Hepatocyte (in vitro differentiated cells): Measurements from ENCODE around the gene STEAP4. TPM values are rescaled to one million over a fixed set of nuclear protein-coding genes. Genes with fewer than 3 reads are reported as not detected.

ENCODE experiments used
- DNase-seq: peaks from one replicate; pipeline ENCODE4 v3.0.0-alpha.2; 2016; ENCODE audit warnings: low spot score
- H2AFZ ChIP-seq: fragments of 200-600 bp; sonication (generic); 2 replicates; pipeline ENCODE4 v1.6.0; 2016; ENCODE audit warnings: antibody characterized with exemption, mild to moderate bottlenecking
- H3K27ac ChIP-seq: fragments of 200-600 bp; sonication (generic); 2 replicates; pipeline ENCODE4 v1.5.1; 2016; ENCODE audit warnings: mild to moderate bottlenecking
- H3K27me3 ChIP-seq: fragments of 200-600 bp; sonication (generic); 2 replicates; pipeline ENCODE4 v1.6.1; 2016
- H3K36me3 ChIP-seq: fragments of 200-600 bp; sonication (generic); replicated peaks from 2 replicates; pipeline ENCODE4 v1.5.1; 2016; ENCODE audit warnings: low read depth; ENCODE audit not compliant: insufficient read depth
- H3K4me1 ChIP-seq: fragments of 200-600 bp; sonication (generic); 2 replicates; pipeline ENCODE4 v1.5.1; 2016; ENCODE audit warnings: mild to moderate bottlenecking, moderate library complexity; ENCODE audit not compliant: insufficient read depth
- H3K4me2 ChIP-seq: fragments of 200-600 bp; sonication (generic); 2 replicates; pipeline ENCODE4 v1.6.0; 2016
- H3K4me3 ChIP-seq: fragments of 200-600 bp; sonication (generic); 2 replicates; pipeline ENCODE4 v1.5.1; 2016; ENCODE audit warnings: mild to moderate bottlenecking
- H3K79me2 ChIP-seq: fragments of 200-600 bp; sonication (generic); 2 replicates; pipeline ENCODE4 v1.6.0; 2017; ENCODE audit warnings: mild to moderate bottlenecking
- H3K9me2 ChIP-seq: fragments of 200-600 bp; sonication (generic); replicated peaks from 2 replicates; pipeline ENCODE4 v1.6.0; 2017; ENCODE audit warnings: mild to moderate bottlenecking; ENCODE audit not compliant: insufficient read depth
- H3K9me3 ChIP-seq: fragments of 200-600 bp; sonication (generic); 2 replicates; pipeline ENCODE4 v1.5.1; 2016; ENCODE audit warnings: low read depth, mild to moderate bottlenecking
- H4K20me1 ChIP-seq: fragments of 200-600 bp; sonication (generic); 2 replicates; pipeline ENCODE4 v1.6.0; 2016; ENCODE audit warnings: mild to moderate bottlenecking; ENCODE audit not compliant: insufficient read depth, poor library complexity, severe bottlenecking
- EZH2 ChIP-seq: fragments of 200-600 bp; sonication (generic); IDR thresholded peaks from 2 replicates; pipeline ENCODE4 v1.6.1; 2016; ENCODE audit warnings: antibody characterized with exemption, mild to moderate bottlenecking, borderline replicate concordance
- EZH2phosphoT487 ChIP-seq: fragments of 200-600 bp; sonication (generic); IDR thresholded peaks from one replicate; pipeline ENCODE4 v1.6.1; 2018; ENCODE audit warnings: antibody characterized with exemption, mild to moderate bottlenecking, low read depth, moderate library complexity; ENCODE audit not compliant: unreplicated experiment, severe bottlenecking
- WGBS: methylation state at CpG from one replicate; pipeline ENCODE4 v1.1.6; 2016; ENCODE audit warnings: low lambda C conversion rate; ENCODE audit errors: missing lambda C conversion rate; 5-methylcytosine and 5-hydroxymethylcytosine counted together
- polyA plus RNA-seq: library from polyadenylated mRNA; unstranded; fragments of >200 nt; fragmentation: Nextera tagmentation; extraction: Ambion mirVana; gene quantifications from 2 replicates; pipeline ENCODE4 v1.2.1, GENCODE V29; 2016
- total RNA-seq: library from RNA; depleted of rRNA; stranded (reverse); fragments of >200 nt; gene quantifications from 2 replicates; pipeline ENCODE4 v1.2.3, GENCODE V29; 2014
- TF ChIP-seq, protein P1 (sequence below): fragments of 200-600 bp; sonication (generic); IDR thresholded peaks from 2 replicates; pipeline ENCODE4 v1.5.1; 2016; ENCODE audit warnings: antibody characterized with exemption, mild to moderate bottlenecking; ENCODE audit not compliant: poor library complexity

The STEAP4 gene
- total and polyA plus RNA-seq, 2 experiments from 2014 or later = 1.1 TPM; not detected in 1

DNA sequence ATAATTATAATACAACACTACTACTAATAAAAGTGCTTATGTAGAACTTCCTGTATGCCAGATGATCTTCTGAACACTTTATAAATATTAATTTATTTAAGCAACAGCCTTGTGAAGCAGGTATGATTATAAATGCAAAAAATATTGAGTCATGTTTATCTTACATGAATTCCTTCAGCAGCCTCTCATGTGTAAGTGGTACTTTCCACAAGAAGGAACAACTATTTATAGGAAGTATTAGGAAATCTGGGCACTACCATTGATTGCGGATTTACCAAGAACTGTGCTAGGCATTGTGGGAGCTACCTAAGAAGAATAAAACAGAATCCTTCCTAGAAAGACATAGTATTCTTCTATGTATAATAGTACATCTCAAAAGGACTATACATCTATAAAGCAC, 10.7 kb upstream of the STEAP4 start:
- Histone ChIP-seq H3K27ac (no peak overlapping the region), H3K4me1 (no peaks in the 10 kb centered on the region), H3K9me2 (no peaks in the 10 kb centered on the region), H3K79me2 (no peaks in the 10 kb centered on the region), H3K4me3 (no peak overlapping the region), H3K36me3 (no peaks in the 10 kb centered on the region), H3K27me3 (no peaks in the 10 kb centered on the region), H3K4me2 (no peak overlapping the region), H2AFZ (no peak overlapping the region), H3K9me3 (no peaks in the 10 kb centered on the region), H4K20me1 (no peaks in the 10 kb centered on the region)
- WGBS = 93% methylated on average over 1 of the region's 1 CpG
- TF ChIP-seq, protein P1, sequence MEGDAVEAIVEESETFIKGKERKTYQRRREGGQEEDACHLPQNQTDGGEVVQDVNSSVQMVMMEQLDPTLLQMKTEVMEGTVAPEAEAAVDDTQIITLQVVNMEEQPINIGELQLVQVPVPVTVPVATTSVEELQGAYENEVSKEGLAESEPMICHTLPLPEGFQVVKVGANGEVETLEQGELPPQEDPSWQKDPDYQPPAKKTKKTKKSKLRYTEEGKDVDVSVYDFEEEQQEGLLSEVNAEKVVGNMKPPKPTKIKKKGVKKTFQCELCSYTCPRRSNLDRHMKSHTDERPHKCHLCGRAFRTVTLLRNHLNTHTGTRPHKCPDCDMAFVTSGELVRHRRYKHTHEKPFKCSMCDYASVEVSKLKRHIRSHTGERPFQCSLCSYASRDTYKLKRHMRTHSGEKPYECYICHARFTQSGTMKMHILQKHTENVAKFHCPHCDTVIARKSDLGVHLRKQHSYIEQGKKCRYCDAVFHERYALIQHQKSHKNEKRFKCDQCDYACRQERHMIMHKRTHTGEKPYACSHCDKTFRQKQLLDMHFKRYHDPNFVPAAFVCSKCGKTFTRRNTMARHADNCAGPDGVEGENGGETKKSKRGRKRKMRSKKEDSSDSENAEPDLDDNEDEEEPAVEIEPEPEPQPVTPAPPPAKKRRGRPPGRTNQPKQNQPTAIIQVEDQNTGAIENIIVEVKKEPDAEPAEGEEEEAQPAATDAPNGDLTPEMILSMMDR = no peak
- no peak for TF ChIP-seq EZH2
- TF ChIP-seq EZH2phosphoT487 = no peak
- DNase-seq = no peak

DNA sequence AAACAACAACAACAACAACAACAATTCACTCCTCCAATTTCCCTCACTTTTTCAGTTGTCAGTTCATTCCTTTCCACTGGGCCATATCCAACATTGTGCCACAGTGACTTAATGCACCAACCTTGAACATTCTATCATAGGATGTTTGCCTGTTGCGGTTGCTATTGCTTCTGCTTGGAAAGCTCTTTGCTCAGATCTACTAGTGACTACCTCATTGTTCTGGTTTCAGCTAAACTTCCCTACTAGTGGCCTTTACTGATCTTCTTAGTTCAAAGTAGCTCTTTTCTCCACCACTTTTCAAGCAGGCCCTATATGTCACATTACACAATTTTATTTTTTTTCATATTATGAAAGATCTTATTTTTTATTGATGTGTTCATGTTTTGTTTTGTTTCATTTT, 9.8 kb upstream of the STEAP4 start:
- Histone ChIP-seq H3K27ac (no peak overlapping the region), H2AFZ (no peak overlapping the region), H3K79me2 (no peaks in the 10 kb centered on the region), H3K9me3 (no peaks in the 10 kb centered on the region), H3K4me3 (no peak overlapping the region), H3K9me2 (no peaks in the 10 kb centered on the region), H4K20me1 (no peaks in the 10 kb centered on the region), H3K4me1 (no peaks in the 10 kb centered on the region), H3K27me3 (no peaks in the 10 kb centered on the region), H3K4me2 (no peak overlapping the region), H3K36me3 (no peaks in the 10 kb centered on the region)
- DNase-seq = no peak
- WGBS = 100% methylated on average over 1 of the region's 1 CpG
- TF ChIP-seq EZH2phosphoT487 = no peak
- TF ChIP-seq EZH2 = no peak
- TF ChIP-seq, protein P1 = no peak

DNA sequence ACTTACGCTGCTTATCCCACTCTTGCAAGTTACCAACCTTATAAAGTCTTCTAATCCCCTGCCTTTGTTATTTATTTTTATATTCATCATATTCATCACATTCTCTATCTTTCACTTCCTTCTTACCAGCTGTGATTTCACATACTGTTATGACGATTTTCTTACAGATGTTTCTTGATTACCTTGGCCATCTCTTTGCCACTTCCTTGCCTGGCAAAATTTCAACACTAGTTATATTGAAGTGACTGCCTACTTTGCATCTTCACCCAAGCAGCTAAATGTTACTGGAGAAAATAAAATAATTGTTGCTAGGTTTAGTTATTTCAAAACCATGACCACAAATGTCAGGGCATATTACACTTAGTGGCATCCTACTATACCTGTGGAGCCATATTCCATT, 8.8 kb upstream of the STEAP4 start:
- Histone ChIP-seq H2AFZ (no peak overlapping the region), H4K20me1 (no peaks in the 10 kb centered on the region), H3K4me3 (no peak overlapping the region), H3K9me2 (no peaks in the 10 kb centered on the region), H3K27ac (no peak overlapping the region), H3K79me2 (no peaks in the 10 kb centered on the region), H3K4me1 (no peaks in the 10 kb centered on the region), H3K9me3 (no peaks in the 10 kb centered on the region), H3K36me3 (no peaks in the 10 kb centered on the region), H3K4me2 (no peak overlapping the region), H3K27me3 (no peaks in the 10 kb centered on the region)
- no peak for DNase-seq
- no peak for TF ChIP-seq EZH2phosphoT487
- TF ChIP-seq, protein P1 = no peak
- no peak for TF ChIP-seq EZH2
- WGBS = 94% methylated on average over 2 of the region's 2 CpGs

DNA sequence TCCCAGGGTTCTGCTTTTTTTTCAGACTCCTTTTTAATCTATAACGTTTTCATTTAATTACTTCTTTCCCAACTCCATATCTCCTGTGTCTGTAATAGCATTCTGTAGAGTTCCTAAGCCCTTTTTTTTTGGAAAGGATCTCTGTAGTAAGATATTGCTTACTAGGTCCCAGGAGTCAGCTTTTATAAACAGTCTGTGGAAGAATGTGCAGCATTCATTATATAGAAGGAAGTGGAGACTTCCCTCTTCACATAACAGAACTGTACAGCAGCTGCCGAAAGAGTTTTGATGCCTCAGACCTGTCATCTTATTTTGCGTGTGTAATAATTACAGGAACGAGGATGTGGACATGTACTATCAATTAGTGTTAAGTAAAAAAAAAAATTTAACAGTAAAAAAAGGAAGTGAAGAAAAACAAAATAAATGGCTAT, 7.4 kb upstream of the STEAP4 start:
- Histone ChIP-seq H3K27me3 (no peaks in the 10 kb centered on the region), H3K27ac (no peak overlapping the region), H3K9me2 (no peaks in the 10 kb centered on the region), H2AFZ (no peak overlapping the region), H4K20me1 (no peaks in the 10 kb centered on the region), H3K4me1 (no peaks in the 10 kb centered on the region), H3K4me3 (no peak overlapping the region), H3K36me3 (no peaks in the 10 kb centered on the region), H3K9me3 (no peaks in the 10 kb centered on the region), H3K4me2 (no peak overlapping the region), H3K79me2 (no peaks in the 10 kb centered on the region)
- WGBS = 65% methylated on average over 4 of the region's 4 CpGs
- no peak for DNase-seq
- TF ChIP-seq EZH2phosphoT487 (no peak), EZH2 (no peak)
- TF ChIP-seq, protein P1 = no peak
